Calu3 (cell line): Measurements from ENCODE around the gene MS4A13. TPM values are rescaled to one million over a fixed set of nuclear protein-coding genes. Genes with fewer than 3 reads are reported as not detected.

Source experiments
- BruUV-seq: library from RNA; stranded (reverse); fragments of 400-500 nt; replicated peaks from 2 replicates; lab custom pipeline; 2021; lab: Mats Ljungman, UMichigan
- CTCF ChIA-PET: fragments of 300-600 bp; sonication (Branson Sonifier 250); formaldehyde crosslinking; loops from one replicate; lab custom pipeline; 2022; ENCODE audit warnings: antibody characterized with exemption; lab: Charles Lee
- DNase-seq: peaks from one replicate; pipeline ENCODE4 v3.0.0; 2022
- H3K27ac Mint-ChIP-seq: one replicate; pipeline ENCODE4 v1.8.0; 2022; ENCODE audit warnings: mixed read lengths; ENCODE audit not compliant: unreplicated experiment
- H3K27me3 Mint-ChIP-seq: one replicate; pipeline ENCODE4 v1.8.0; 2022; ENCODE audit warnings: mixed read lengths; ENCODE audit not compliant: unreplicated experiment
- H3K36me3 Mint-ChIP-seq: one replicate; pipeline ENCODE4 v1.8.0; 2022; ENCODE audit warnings: mild to moderate bottlenecking, moderate library complexity, mixed read lengths; ENCODE audit not compliant: insufficient read depth, unreplicated experiment
- H3K4me1 Mint-ChIP-seq: one replicate; pipeline ENCODE4 v1.8.0; 2022; ENCODE audit warnings: mild to moderate bottlenecking, low read depth, mixed read lengths; ENCODE audit not compliant: unreplicated experiment
- H3K4me3 Mint-ChIP-seq: one replicate; pipeline ENCODE4 v1.8.0; 2022; ENCODE audit warnings: mild to moderate bottlenecking, low read depth, moderate library complexity, mixed read lengths; ENCODE audit not compliant: unreplicated experiment
- H3K9me3 Mint-ChIP-seq: one replicate; pipeline ENCODE4 v1.8.0; 2022; ENCODE audit warnings: low read depth, mixed read lengths; ENCODE audit not compliant: unreplicated experiment
- CTCF ChIP-seq: fragments of 200-600 bp; IDR thresholded peaks from one replicate; pipeline ENCODE4 v1.8.0; 2022; ENCODE audit warnings: antibody characterized with exemption; ENCODE audit not compliant: unreplicated experiment
- intact Hi-C: fragments of 100-400 bp; cut with micrococcal nuclease; formaldehyde crosslinking; loops from one replicate; pipeline ENCODE4 v1.10.0; 2022; ENCODE audit not compliant: unreplicated experiment
- total RNA-seq: library from RNA; stranded (reverse); gene quantifications from 2 replicates; pipeline ENCODE4 v1.2.3, GENCODE V29; 2022

The MS4A13 gene
- total RNA-seq, 1 experiment from 2014 or later: not detected

- no peak for TF ChIP-seq CTCF
- H3K27ac Mint-ChIP-seq: no peak overlapping the region
- no peak for DNase-seq
- no peak overlapping the region for H3K4me3 Mint-ChIP-seq
- CTCF ChIA-PET: no interaction called here
- H3K36me3 Mint-ChIP-seq: no peaks in the 10 kb centered on the region
- intact Hi-C loops: no loop called here
- BruUV-seq: no TSS peak
- H3K27me3 Mint-ChIP-seq: peaks cover 8% of the 10 kb centered on the region
- no peaks in the 10 kb centered on the region for H3K4me1 Mint-ChIP-seq
- H3K9me3 Mint-ChIP-seq: no peaks in the 10 kb centered on the region
These were observed 16.8 kb upstream of the MS4A13 start for GRCh38 chr11:60498399-60498798.

GRCh38 chr11:60498853-60499252 lies 16.3 kb upstream of the MS4A13 start:
- CTCF ChIA-PET: no interaction called here

GRCh38 chr11:60500276-60500910 lies 14.8 kb upstream of the MS4A13 start:
- CTCF ChIA-PET: no interaction called here
- no peaks in the 10 kb centered on the region for H3K4me1 Mint-ChIP-seq
- peaks cover 8% of the 10 kb centered on the region for H3K27me3 Mint-ChIP-seq
- H3K36me3 Mint-ChIP-seq: no peaks in the 10 kb centered on the region
- intact Hi-C loops: no loop called here
- H3K4me3 Mint-ChIP-seq: no peak overlapping the region
- no peaks in the 10 kb centered on the region for H3K9me3 Mint-ChIP-seq
- no peak overlapping the region for H3K27ac Mint-ChIP-seq
- BruUV-seq: no TSS peak
- no peak for TF ChIP-seq CTCF
- DNase-seq: no peak

More at GRCh38 chr11:60498853-60499252, 16.3 kb upstream of the MS4A13 start:
- peaks cover 8% of the 10 kb centered on the region for H3K27me3 Mint-ChIP-seq
- no peak for TF ChIP-seq CTCF
- no peaks in the 10 kb centered on the region for H3K9me3 Mint-ChIP-seq
- no peaks in the 10 kb centered on the region for H3K36me3 Mint-ChIP-seq
- no peaks in the 10 kb centered on the region for H3K4me1 Mint-ChIP-seq
- intact Hi-C loops: no loop called here
- DNase-seq: no peak
- H3K4me3 Mint-ChIP-seq: no peak overlapping the region
- no peak overlapping the region for H3K27ac Mint-ChIP-seq
- no TSS peak for BruUV-seq

GRCh38 chr11:60502221-60502775 lies 12.9 kb upstream of the MS4A13 start:
- no TSS peak for BruUV-seq
- no peak for TF ChIP-seq CTCF
- Mint-ChIP-seq H3K9me3 (no peaks in the 10 kb centered on the region), H3K36me3 (no peaks in the 10 kb centered on the region), H3K27me3 (peaks cover 8% of the 10 kb centered on the region), H3K4me3 (no peak overlapping the region), H3K4me1 (no peaks in the 10 kb centered on the region), H3K27ac (no peak overlapping the region)
- no peak for DNase-seq
- intact Hi-C loops: no loop called here
- CTCF ChIA-PET: interaction anchor here (1.2 kb wide), 1 partner anchor 19 kb away, joined by 3 read pairs; no protein-coding TSS in a partner anchor
